ENCODE results near the gene GMDS.

The GMDS gene

GRCh38 chr6:1657116-1657770 lies 588.2 kb downstream of the GMDS start:
- Histone ChIP-seq H3K36me3 (ENCODE audit: control insufficient read depth, insufficient read depth, low read length) (no peaks in the 10 kb centered on the region), H3K4me3 (ENCODE audit: extremely low read depth, insufficient read depth, low read length, poor library complexity, severe bottlenecking) (no peak overlapping the region), H3K27ac (ENCODE audit: low read depth, low read length, severe bottlenecking) (no peak overlapping the region), H3K4me1 (ENCODE audit: control insufficient read depth, insufficient read depth, low read length, poor library complexity, severe bottlenecking) (no peaks in the 10 kb centered on the region), H3K9me3 (ENCODE audit: control insufficient read depth, low read length) (no peaks in the 10 kb centered on the region)
- WGBS, 2 experiments (ENCODE audit: insufficient coverage in 2 of 2), result 90 to 94% methylated on average over 11 to 12 of the region's 13 CpGs

- no peak overlapping the region for H3K4me3 ChIP-seq (ENCODE audit: extremely low read depth, insufficient read depth, low read length, poor library complexity, severe bottlenecking)
- no peaks in the 10 kb centered on the region for H3K36me3 ChIP-seq (ENCODE audit: control insufficient read depth, insufficient read depth, low read length)
- H3K4me1 ChIP-seq (ENCODE audit: control insufficient read depth, insufficient read depth, low read length, poor library complexity, severe bottlenecking), result no peaks in the 10 kb centered on the region
- H3K9me3 ChIP-seq (ENCODE audit: control insufficient read depth, low read length), result no peaks in the 10 kb centered on the region
- 100% methylated on average over 3 of the region's 4 CpGs; no CpG with 5 or more reads in 1 of the 2 experiments for WGBS, 2 experiments (ENCODE audit: insufficient coverage in 2 of 2)
- no peak overlapping the region for H3K27ac ChIP-seq (ENCODE audit: low read depth, low read length, severe bottlenecking)
These were observed 591.4 kb downstream of the GMDS start for GRCh38 chr6:1654054-1654453.

- no peaks in the 10 kb centered on the region for H3K4me1 ChIP-seq (ENCODE audit: control insufficient read depth, insufficient read depth, low read length, poor library complexity, severe bottlenecking)
- no peak overlapping the region for H3K27ac ChIP-seq (ENCODE audit: low read depth, low read length, severe bottlenecking)
- no peaks in the 10 kb centered on the region for H3K36me3 ChIP-seq (ENCODE audit: control insufficient read depth, insufficient read depth, low read length)
- H3K9me3 ChIP-seq (ENCODE audit: control insufficient read depth, low read length), result no peaks in the 10 kb centered on the region
- no peak overlapping the region for H3K4me3 ChIP-seq (ENCODE audit: extremely low read depth, insufficient read depth, low read length, poor library complexity, severe bottlenecking)
- WGBS, 2 experiments (ENCODE audit: insufficient coverage in 2 of 2), result 90 to 93% methylated on average over 8 to 10 of the region's 10 CpGs
These were observed 592.6 kb downstream of the GMDS start for GRCh38 chr6:1652842-1653241.

GRCh38 chr6:1651362-1651761 lies 594.0 kb downstream of the GMDS start:
- H3K36me3 ChIP-seq (ENCODE audit: control insufficient read depth, insufficient read depth, low read length), result no peaks in the 10 kb centered on the region
- 100% methylated on average over 2 of the region's 3 CpGs for WGBS, 2 experiments (ENCODE audit: insufficient coverage in 2 of 2)
- no peak overlapping the region for H3K27ac ChIP-seq (ENCODE audit: low read depth, low read length, severe bottlenecking)
- H3K9me3 ChIP-seq (ENCODE audit: control insufficient read depth, low read length), result no peaks in the 10 kb centered on the region
- no peak overlapping the region for H3K4me3 ChIP-seq (ENCODE audit: extremely low read depth, insufficient read depth, low read length, poor library complexity, severe bottlenecking)
- H3K4me1 ChIP-seq (ENCODE audit: control insufficient read depth, insufficient read depth, low read length, poor library complexity, severe bottlenecking), result no peaks in the 10 kb centered on the region

- H3K36me3 ChIP-seq (ENCODE audit: control insufficient read depth, insufficient read depth, low read length), result no peaks in the 10 kb centered on the region
- peaks cover 4% of the 10 kb centered on the region for H3K4me1 ChIP-seq (ENCODE audit: control insufficient read depth, insufficient read depth, low read length, poor library complexity, severe bottlenecking)
- WGBS, 2 experiments (ENCODE audit: insufficient coverage in 2 of 2), result 93 to 97% methylated on average over 13 to 14 of the region's 14 CpGs
- no peak overlapping the region for H3K27ac ChIP-seq (ENCODE audit: low read depth, low read length, severe bottlenecking)
- H3K9me3 ChIP-seq (ENCODE audit: control insufficient read depth, low read length), result no peaks in the 10 kb centered on the region
- H3K4me3 ChIP-seq (ENCODE audit: extremely low read depth, insufficient read depth, low read length, poor library complexity, severe bottlenecking), result no peak overlapping the region
These were observed 599.8 kb downstream of the GMDS start for GRCh38 chr6:1645466-1646185.

- 93% methylated on average over 6 to 10 of the region's 12 CpGs for WGBS, 2 experiments (ENCODE audit: insufficient coverage in 2 of 2)
- Histone ChIP-seq H3K36me3 (ENCODE audit: control insufficient read depth, insufficient read depth, low read length) (no peaks in the 10 kb centered on the region), H3K4me3 (ENCODE audit: extremely low read depth, insufficient read depth, low read length, poor library complexity, severe bottlenecking) (no peak overlapping the region), H3K4me1 (ENCODE audit: control insufficient read depth, insufficient read depth, low read length, poor library complexity, severe bottlenecking) (peaks cover 4% of the 10 kb centered on the region), H3K9me3 (ENCODE audit: control insufficient read depth, low read length) (no peaks in the 10 kb centered on the region), H3K27ac (ENCODE audit: low read depth, low read length, severe bottlenecking) (no peak overlapping the region)
These were observed 600.8 kb downstream of the GMDS start for GRCh38 chr6:1644516-1645060.

GRCh38 chr6:1643830-1644445 lies 601.5 kb downstream of the GMDS start:
- H3K36me3 ChIP-seq (ENCODE audit: control insufficient read depth, insufficient read depth, low read length), result no peaks in the 10 kb centered on the region

GRCh38 chr6:1643111-1643510 lies 602.3 kb downstream of the GMDS start:
- H3K4me1 ChIP-seq (ENCODE audit: control insufficient read depth, insufficient read depth, low read length, poor library complexity, severe bottlenecking), result peaks cover 4% of the 10 kb centered on the region
- WGBS, 2 experiments (ENCODE audit: insufficient coverage in 2 of 2), result 81 to 90% methylated on average over 7 of the region's 7 CpGs
- H3K4me3 ChIP-seq (ENCODE audit: extremely low read depth, insufficient read depth, low read length, poor library complexity, severe bottlenecking), result no peak overlapping the region
- no peaks in the 10 kb centered on the region for H3K9me3 ChIP-seq (ENCODE audit: control insufficient read depth, low read length)
- H3K36me3 ChIP-seq (ENCODE audit: control insufficient read depth, insufficient read depth, low read length), result no peaks in the 10 kb centered on the region
- H3K27ac ChIP-seq (ENCODE audit: low read depth, low read length, severe bottlenecking), result no peak overlapping the region

More at GRCh38 chr6:1643830-1644445, 601.5 kb downstream of the GMDS start:
- H3K9me3 ChIP-seq (ENCODE audit: control insufficient read depth, low read length), result no peaks in the 10 kb centered on the region
- H3K4me3 ChIP-seq (ENCODE audit: extremely low read depth, insufficient read depth, low read length, poor library complexity, severe bottlenecking), result no peak overlapping the region
- H3K4me1 ChIP-seq (ENCODE audit: control insufficient read depth, insufficient read depth, low read length, poor library complexity, severe bottlenecking), result peaks cover 4% of the 10 kb centered on the region
- 84% methylated on average over 16 to 18 of the region's 18 CpGs for WGBS, 2 experiments (ENCODE audit: insufficient coverage in 2 of 2)
- no peak overlapping the region for H3K27ac ChIP-seq (ENCODE audit: low read depth, low read length, severe bottlenecking)

GRCh38 chr6:1641343-1641885 lies 604.0 kb downstream of the GMDS start:
- no peaks in the 10 kb centered on the region for H3K36me3 ChIP-seq (ENCODE audit: control insufficient read depth, insufficient read depth, low read length)
- no peaks in the 10 kb centered on the region for H3K9me3 ChIP-seq (ENCODE audit: control insufficient read depth, low read length)
- WGBS, 2 experiments (ENCODE audit: insufficient coverage in 2 of 2), result 81 to 83% methylated on average over 8 of the region's 12 CpGs

GRCh38 chr6:1640476-1640875 lies 604.9 kb downstream of the GMDS start:
- WGBS, 2 experiments (ENCODE audit: insufficient coverage in 2 of 2), result 85 to 94% methylated on average over 8 of the region's 8 CpGs

More at GRCh38 chr6:1641343-1641885, 604.0 kb downstream of the GMDS start:
- H3K4me3 ChIP-seq (ENCODE audit: extremely low read depth, insufficient read depth, low read length, poor library complexity, severe bottlenecking), result no peak overlapping the region
- H3K4me1 ChIP-seq (ENCODE audit: control insufficient read depth, insufficient read depth, low read length, poor library complexity, severe bottlenecking), result peaks cover 4% of the 10 kb centered on the region
- no peak overlapping the region for H3K27ac ChIP-seq (ENCODE audit: low read depth, low read length, severe bottlenecking)

More at GRCh38 chr6:1640476-1640875, 604.9 kb downstream of the GMDS start:
- Histone ChIP-seq H3K4me3 (ENCODE audit: extremely low read depth, insufficient read depth, low read length, poor library complexity, severe bottlenecking) (no peak overlapping the region), H3K36me3 (ENCODE audit: control insufficient read depth, insufficient read depth, low read length) (no peaks in the 10 kb centered on the region), H3K27ac (ENCODE audit: low read depth, low read length, severe bottlenecking) (no peak overlapping the region), H3K4me1 (ENCODE audit: control insufficient read depth, insufficient read depth, low read length, poor library complexity, severe bottlenecking) (peaks cover 4% of the 10 kb centered on the region), H3K9me3 (ENCODE audit: control insufficient read depth, low read length) (no peaks in the 10 kb centered on the region)
